Epithelial cell of umbilical artery (primary cell): ENCODE measurements around the gene MBD2. TPM values are rescaled to one million over a fixed set of nuclear protein-coding genes. Genes with fewer than 3 reads are reported as not detected.

Experiments used
- total RNA-seq: library from RNA; depleted of rRNA; stranded (reverse); fragments of >200 nt; gene quantifications from 2 replicates; pipeline ENCODE4 v1.2.3, GENCODE V29; 2014

MBD2 gene, protein sequence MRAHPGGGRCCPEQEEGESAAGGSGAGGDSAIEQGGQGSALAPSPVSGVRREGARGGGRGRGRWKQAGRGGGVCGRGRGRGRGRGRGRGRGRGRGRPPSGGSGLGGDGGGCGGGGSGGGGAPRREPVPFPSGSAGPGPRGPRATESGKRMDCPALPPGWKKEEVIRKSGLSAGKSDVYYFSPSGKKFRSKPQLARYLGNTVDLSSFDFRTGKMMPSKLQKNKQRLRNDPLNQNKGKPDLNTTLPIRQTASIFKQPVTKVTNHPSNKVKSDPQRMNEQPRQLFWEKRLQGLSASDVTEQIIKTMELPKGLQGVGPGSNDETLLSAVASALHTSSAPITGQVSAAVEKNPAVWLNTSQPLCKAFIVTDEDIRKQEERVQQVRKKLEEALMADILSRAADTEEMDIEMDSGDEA
- 28.6 and 30.4 TPM in 2 replicates for total RNA-seq

DNA sequence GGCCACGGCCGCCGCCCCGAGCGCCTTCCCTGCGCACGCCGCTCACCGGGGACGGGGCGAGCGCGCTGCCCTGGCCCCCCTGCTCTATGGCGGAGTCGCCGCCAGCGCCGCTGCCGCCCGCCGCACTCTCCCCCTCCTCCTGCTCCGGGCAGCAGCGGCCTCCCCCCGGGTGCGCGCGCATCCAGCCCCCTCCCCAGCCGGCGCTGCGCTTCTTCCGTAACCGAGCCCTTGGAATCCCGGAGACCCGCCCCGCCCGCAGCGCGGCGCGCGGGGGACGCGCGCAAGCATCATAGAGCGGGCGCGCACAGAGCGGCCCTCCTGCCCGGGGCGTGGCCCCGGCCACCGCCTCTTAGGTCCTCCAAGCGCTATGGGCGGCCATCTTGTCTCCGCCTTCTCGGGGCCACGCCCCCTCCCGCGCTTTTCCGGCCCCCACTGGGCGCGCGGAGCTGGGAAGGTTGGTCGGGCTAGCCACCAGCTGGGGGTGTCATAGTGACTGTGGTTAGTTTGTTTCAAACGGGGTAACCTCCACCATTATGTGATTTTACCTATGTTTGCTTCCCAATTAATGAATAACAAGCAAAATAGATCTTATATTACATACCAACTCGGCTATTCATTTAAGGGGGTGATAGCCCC is at the start of gene MBD2:
Gene MBD2 (minus strand): TSS at position 291 of the 636 bp plus-strand sequence. CDS start 110 bp downstream, at position 181.

Other genes starting within 250 kb of the MBD2 start
- gene POLI, start 44.8 kb upstream of the MBD2 start, total RNA-seq = 17.2 and 21.4 TPM in 2 replicates
- gene STARD6, start 133.2 kb upstream of the MBD2 start, total RNA-seq = not detected in 2 replicates
- 4.9 and 6.1 TPM in 2 replicates for gene C18orf54, start 133.2 kb upstream of the MBD2 start, total RNA-seq